Measurements from ENCODE around the gene NPBWR2. TPM values are rescaled to one million over a fixed set of nuclear protein-coding genes. Genes with fewer than 3 reads are reported as not detected.
"Not testable (repeated sequence)": the region's sequence is repeated elsewhere in the genome, so short reads cannot be mapped to it uniquely, and the experiment has no call there.

Gene NPBWR2
- total RNA-seq, 1 donor from 2014 or later: not detected

DNA sequence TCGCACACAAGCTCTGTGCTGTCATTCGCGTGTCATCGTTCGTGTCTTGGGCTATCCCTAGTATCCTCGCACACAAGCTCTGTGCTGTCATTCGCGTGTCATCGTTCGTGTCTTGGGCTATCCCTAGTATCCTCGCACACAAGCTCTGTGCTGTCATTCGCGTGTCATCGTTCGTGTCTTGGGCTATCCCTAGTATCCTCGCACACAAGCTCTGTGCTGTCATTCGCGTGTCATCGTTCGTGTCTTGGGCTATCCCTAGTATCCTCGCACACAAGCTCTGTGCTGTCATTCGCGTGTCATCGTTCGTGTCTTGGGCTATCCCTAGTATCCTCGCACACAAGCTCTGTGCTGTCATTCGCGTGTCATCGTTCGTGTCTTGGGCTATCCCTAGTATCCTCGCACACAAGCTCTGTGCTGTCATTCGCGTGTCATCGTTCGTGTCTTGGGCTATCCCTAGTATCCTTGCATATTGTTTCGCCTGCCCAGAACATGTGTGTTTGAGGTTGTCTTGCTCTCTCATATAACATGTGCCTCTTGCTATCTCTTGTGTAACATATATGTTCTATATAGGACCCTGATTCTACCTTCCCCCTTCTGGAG is 20.0 kb downstream of the NPBWR2 start:
- H3K9ac ChIP-seq (ENCODE audit: low read length); H3K9me3 Mint-ChIP-seq (ENCODE audit: unreplicated experiment); H2AFZ ChIP-seq (ENCODE audit: low read depth, low read length); H3K9me3 ChIP-seq (ENCODE audit: insufficient read depth, low read depth, low read length); H4K20me1 ChIP-seq (ENCODE audit: insufficient read depth, low read length); H3K4me3 ChIP-seq (ENCODE audit: insufficient read depth, low read depth, low read length); H3K27ac Mint-ChIP-seq (ENCODE audit: unreplicated experiment); DNase-seq (ENCODE audit: low read depth); H3K4me1 ChIP-seq (ENCODE audit: insufficient read depth, low read length); H3K4me3 Mint-ChIP-seq (ENCODE audit: unreplicated experiment); H3K36me3 ChIP-seq (ENCODE audit: insufficient read depth, low read length); H3K36me3 Mint-ChIP-seq (ENCODE audit: low read depth, unreplicated experiment); H3K79me2 ChIP-seq (ENCODE audit: insufficient read depth, low read length); H3K4me2 ChIP-seq (ENCODE audit: low read length); H3K27ac ChIP-seq (ENCODE audit: low read depth, low read length); FAIRE-seq; H3K4me1 Mint-ChIP-seq (ENCODE audit: low read depth, unreplicated experiment): not testable (repeated sequence)
- peaks cover 45% of the 10 kb centered on the region for H3K27me3 ChIP-seq (ENCODE audit: insufficient read depth, low read length)
- H3K27me3 Mint-ChIP-seq (ENCODE audit: low read depth, unreplicated experiment): peaks cover 47% of the 10 kb centered on the region

DNA sequence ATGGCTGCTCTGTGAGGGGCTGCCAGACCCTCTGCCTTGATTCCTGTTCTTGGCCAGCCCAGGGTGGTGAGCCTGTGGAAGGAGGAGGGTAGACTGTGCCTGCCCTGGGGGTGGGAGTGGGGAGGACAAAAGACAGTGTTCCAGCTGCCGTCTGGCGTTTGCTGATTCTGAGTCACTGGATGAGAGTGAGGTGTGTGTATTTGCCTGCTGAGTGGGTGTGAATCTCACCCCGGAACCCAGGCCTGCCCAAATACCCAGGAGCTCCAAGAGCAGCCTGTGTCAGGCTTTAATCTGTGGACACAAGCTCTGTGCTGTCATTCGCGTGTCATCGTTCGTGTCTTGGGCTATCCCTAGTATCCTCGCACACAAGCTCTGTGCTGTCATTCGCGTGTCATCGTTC is 20.6 kb downstream of the NPBWR2 start:
- Mint-ChIP-seq H3K27ac (ENCODE audit: unreplicated experiment) (no peak overlapping the region), H3K27me3 (ENCODE audit: low read depth, unreplicated experiment) (peaks cover 44% of the 10 kb centered on the region)
- H4K20me1 ChIP-seq (ENCODE audit: insufficient read depth, low read length): peaks cover 9% of the 10 kb centered on the region

DNA sequence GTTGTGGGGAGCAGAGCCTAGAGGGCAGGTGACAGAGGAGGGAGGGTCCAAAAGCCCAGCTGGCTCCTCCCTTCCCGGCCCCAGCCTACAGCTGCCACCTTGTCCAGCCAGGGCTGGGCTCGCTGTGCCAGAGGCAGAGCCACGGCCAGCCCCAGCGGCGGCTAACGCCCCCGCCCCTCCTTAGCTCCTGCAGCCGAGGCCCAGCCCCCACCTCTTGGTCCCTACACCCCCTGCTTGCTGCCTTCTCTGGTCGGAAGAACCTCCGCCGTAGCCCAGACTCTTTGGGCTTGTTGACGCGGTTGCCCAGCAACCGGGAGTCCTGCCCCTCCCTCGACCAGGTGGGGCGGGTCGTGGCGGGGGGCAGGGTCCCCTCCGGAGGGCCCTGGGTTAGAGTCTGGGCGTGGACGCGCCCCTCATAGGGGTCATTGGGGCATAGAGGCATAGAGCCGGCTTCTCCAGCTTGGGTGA is 22.6 kb downstream of the NPBWR2 start:
- FAIRE-seq (no peak), DNase-seq (ENCODE audit: low read depth) (no peak)
- Histone ChIP-seq H2AFZ (ENCODE audit: low read depth, low read length) (no peak overlapping the region), H3K79me2 (ENCODE audit: insufficient read depth, low read length) (no peaks in the 10 kb centered on the region), H3K27ac (ENCODE audit: low read depth, low read length) (no peak overlapping the region), H3K4me2 (ENCODE audit: low read length) (no peak overlapping the region), H3K9ac (ENCODE audit: low read length) (no peak overlapping the region), H3K27me3 (ENCODE audit: insufficient read depth, low read length) (peaks cover 38% of the 10 kb centered on the region), H3K9me3 (ENCODE audit: insufficient read depth, low read depth, low read length) (peaks cover 2% of the 10 kb centered on the region), H3K36me3 (ENCODE audit: insufficient read depth, low read length) (no peaks in the 10 kb centered on the region), H3K4me1 (ENCODE audit: insufficient read depth, low read length) (peaks cover 8% of the 10 kb centered on the region), H4K20me1 (ENCODE audit: insufficient read depth, low read length) (peaks cover 9% of the 10 kb centered on the region), H3K4me3 (ENCODE audit: insufficient read depth, low read depth, low read length) (no peak overlapping the region)
- Mint-ChIP-seq H3K27ac (ENCODE audit: unreplicated experiment) (no peak overlapping the region), H3K4me1 (ENCODE audit: low read depth, unreplicated experiment) (no peaks in the 10 kb centered on the region), H3K9me3 (ENCODE audit: unreplicated experiment) (peaks cover 4% of the 10 kb centered on the region), H3K4me3 (ENCODE audit: unreplicated experiment) (peak overlapping the region; percentile 89), H3K27me3 (ENCODE audit: low read depth, unreplicated experiment) (peaks cover 32% of the 10 kb centered on the region), H3K36me3 (ENCODE audit: low read depth, unreplicated experiment) (no peaks in the 10 kb centered on the region)
- TF ChIP-seq, protein P1, sequence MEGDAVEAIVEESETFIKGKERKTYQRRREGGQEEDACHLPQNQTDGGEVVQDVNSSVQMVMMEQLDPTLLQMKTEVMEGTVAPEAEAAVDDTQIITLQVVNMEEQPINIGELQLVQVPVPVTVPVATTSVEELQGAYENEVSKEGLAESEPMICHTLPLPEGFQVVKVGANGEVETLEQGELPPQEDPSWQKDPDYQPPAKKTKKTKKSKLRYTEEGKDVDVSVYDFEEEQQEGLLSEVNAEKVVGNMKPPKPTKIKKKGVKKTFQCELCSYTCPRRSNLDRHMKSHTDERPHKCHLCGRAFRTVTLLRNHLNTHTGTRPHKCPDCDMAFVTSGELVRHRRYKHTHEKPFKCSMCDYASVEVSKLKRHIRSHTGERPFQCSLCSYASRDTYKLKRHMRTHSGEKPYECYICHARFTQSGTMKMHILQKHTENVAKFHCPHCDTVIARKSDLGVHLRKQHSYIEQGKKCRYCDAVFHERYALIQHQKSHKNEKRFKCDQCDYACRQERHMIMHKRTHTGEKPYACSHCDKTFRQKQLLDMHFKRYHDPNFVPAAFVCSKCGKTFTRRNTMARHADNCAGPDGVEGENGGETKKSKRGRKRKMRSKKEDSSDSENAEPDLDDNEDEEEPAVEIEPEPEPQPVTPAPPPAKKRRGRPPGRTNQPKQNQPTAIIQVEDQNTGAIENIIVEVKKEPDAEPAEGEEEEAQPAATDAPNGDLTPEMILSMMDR (IDR thresholded peaks at IDR 0.05; ENCODE audit: insufficient read depth, low read depth, low read length): no peak
- peak; percentile 61 for TF ChIP-seq EZH2 (IDR thresholded peaks at IDR 0.05; ENCODE audit: insufficient read depth, low read length)

More for the DNA sequence above, 20.6 kb downstream of the NPBWR2 start:
- H3K4me1 Mint-ChIP-seq (ENCODE audit: low read depth, unreplicated experiment): no peaks in the 10 kb centered on the region
- no peak overlapping the region for H3K4me3 Mint-ChIP-seq (ENCODE audit: unreplicated experiment)
- H3K9ac ChIP-seq (ENCODE audit: low read length): no peak overlapping the region
- no peak overlapping the region for H3K4me2 ChIP-seq (ENCODE audit: low read length)
- no peak overlapping the region for H3K4me3 ChIP-seq (ENCODE audit: insufficient read depth, low read depth, low read length)
- H3K79me2 ChIP-seq (ENCODE audit: insufficient read depth, low read length): no peaks in the 10 kb centered on the region
- peaks cover 8% of the 10 kb centered on the region for H3K4me1 ChIP-seq (ENCODE audit: insufficient read depth, low read length)
- peaks cover 4% of the 10 kb centered on the region for H3K9me3 Mint-ChIP-seq (ENCODE audit: unreplicated experiment)
- TF ChIP-seq, protein P1 (IDR thresholded peaks at IDR 0.05; ENCODE audit: insufficient read depth, low read depth, low read length): no peak
- TF ChIP-seq EZH2 (IDR thresholded peaks at IDR 0.05; ENCODE audit: insufficient read depth, low read length): no peak
- FAIRE-seq: no peak
- no peak for DNase-seq (ENCODE audit: low read depth)
- no peak overlapping the region for H3K27ac ChIP-seq (ENCODE audit: low read depth, low read length)
- H3K36me3 ChIP-seq (ENCODE audit: insufficient read depth, low read length): no peaks in the 10 kb centered on the region
- peaks cover 2% of the 10 kb centered on the region for H3K9me3 ChIP-seq (ENCODE audit: insufficient read depth, low read depth, low read length)
- no peak overlapping the region for H2AFZ ChIP-seq (ENCODE audit: low read depth, low read length)
- H3K36me3 Mint-ChIP-seq (ENCODE audit: low read depth, unreplicated experiment): no peaks in the 10 kb centered on the region
- peaks cover 43% of the 10 kb centered on the region for H3K27me3 ChIP-seq (ENCODE audit: insufficient read depth, low read length)

Data from astrocyte (in vitro differentiated cells and primary cell).